Activated CD4-positive, alpha-beta T cell treated with anti-CD3 and anti-CD28 coated beads for 36 hours (primary cell): ENCODE measurements around the gene SLC50A1. TPM values are rescaled to one million over a fixed set of nuclear protein-coding genes. Genes with fewer than 3 reads are reported as not detected.

Experiments used
- ATAC-seq: fragments of 200-7000 bp; cut with Tn5 transposase; one replicate; pipeline ENCODE4 v1.10.0; 2021; ENCODE audit warnings: mild to moderate bottlenecking, moderate library complexity
- CTCF ChIA-PET: fragments of 350-600 bp; sonication (Branson Sonifier 250); formaldehyde crosslinking; loops from one replicate; lab custom pipeline; 2021; ENCODE audit warnings: antibody characterized with exemption; lab: Charles Lee
- POLR2A ChIA-PET: fragments of 350-600 bp; sonication (Branson Sonifier 250); formaldehyde crosslinking; loops from one replicate; lab custom pipeline; 2021; ENCODE audit warnings: antibody characterized with exemption, inconsistent platforms; lab: Charles Lee
- DNase-seq: peaks from one replicate; pipeline ENCODE4 v3.0.0-alpha.2; 2020
- H3K27ac Mint-ChIP-seq: one replicate; pipeline ENCODE4 v1.8.0; 2021; ENCODE audit warnings: mixed read lengths
- H3K27me3 Mint-ChIP-seq: one replicate; pipeline ENCODE4 v1.8.0; 2021; ENCODE audit warnings: mixed read lengths
- H3K36me3 Mint-ChIP-seq: one replicate; pipeline ENCODE4 v1.8.0; 2021; ENCODE audit warnings: low read depth, mixed read lengths
- H3K4me1 Mint-ChIP-seq: one replicate; pipeline ENCODE4 v1.8.0; 2021; ENCODE audit warnings: mixed read lengths
- H3K4me3 Mint-ChIP-seq: one replicate; pipeline ENCODE4 v1.8.0; 2021; ENCODE audit warnings: mild to moderate bottlenecking, moderate library complexity, mixed read lengths
- H3K9me3 Mint-ChIP-seq: one replicate; pipeline ENCODE4 v1.8.0; 2021; ENCODE audit warnings: low read depth, mixed read lengths
- intact Hi-C, 2 experiments: fragments of 100-400 bp; cut with DNase I in 1 of 2; cut with micrococcal nuclease in 1 of 2; formaldehyde crosslinking; loops; one replicate each; pipeline versions ENCODE4 v1.14.2 to v1.15.1; 2022 to 2024; cut with DNase I, micrococcal nuclease
- total RNA-seq, 2 experiments: library from RNA; stranded (reverse); gene quantifications; one replicate each; pipeline ENCODE4 v1.2.3, GENCODE V29; 2021

Gene SLC50A1
- total RNA-seq, 2 experiments from 2014 or later = 50.2 to 58.0 TPM

GRCh38 chr1:155170806-155171205, 35.2 kb downstream of the SLC50A1 start:
- Mint-ChIP-seq H3K36me3 (peaks cover 28% of the 10 kb centered on the region), H3K27ac (no peak overlapping the region)

DNA sequence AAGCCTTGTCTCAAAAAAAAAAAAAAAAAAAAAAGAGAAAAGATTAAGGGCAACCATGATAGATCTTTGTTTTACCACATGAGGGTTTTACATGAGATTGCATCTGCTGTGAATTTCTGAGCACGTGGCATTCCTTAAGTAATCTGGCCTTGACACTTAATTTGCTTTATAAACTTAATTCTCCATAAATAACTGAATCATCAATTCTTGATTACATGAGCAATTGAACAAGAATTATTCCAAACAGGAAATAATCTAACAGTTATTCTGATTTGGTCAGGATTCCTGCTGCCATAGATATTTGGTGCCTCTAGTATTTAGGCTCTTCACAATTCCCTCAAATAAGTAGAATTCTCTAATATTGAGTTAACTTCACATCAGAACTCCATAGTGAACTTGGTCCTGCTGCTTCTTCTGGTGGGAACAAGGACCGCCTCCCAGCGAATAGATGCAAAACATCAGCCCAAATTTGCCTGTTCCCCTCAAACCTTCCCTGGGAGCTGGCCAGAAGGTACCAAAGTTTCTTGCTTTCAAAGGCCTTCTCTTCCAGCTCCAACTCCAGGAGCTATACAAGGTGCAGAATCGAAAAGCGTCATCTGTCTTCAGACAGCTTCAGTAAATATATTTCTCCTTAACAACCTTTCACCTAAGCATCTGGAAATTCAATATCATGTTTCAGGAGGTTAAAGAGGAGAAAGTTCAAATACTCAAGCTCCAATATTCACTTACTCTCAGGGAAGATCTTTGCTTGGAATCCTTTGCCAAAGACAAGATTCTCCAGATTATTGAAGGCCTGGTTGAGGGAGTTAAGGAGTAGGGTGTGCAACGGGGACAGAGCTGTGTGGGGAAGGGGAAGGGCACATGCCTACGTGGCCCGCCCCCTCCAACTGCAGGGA, 36.4 kb downstream of the SLC50A1 start:
- peak overlapping the region; percentile 96 for H3K27ac Mint-ChIP-seq
- no peaks in the 10 kb centered on the region for H3K27me3 Mint-ChIP-seq
- intact Hi-C loops = loop anchor here (2.0 to 5.0 kb wide), 5 partner anchors 31 to 190 kb away; partner anchors contain the start of genes ADAM15 (in 1 of the 2), DPM3 (in 1 of the 2), FLAD1 (in 1 of the 2) and ZBTB7B (in 1 of the 2)
- peak overlapping the region; percentile 98 for H3K4me3 Mint-ChIP-seq
- ChIA-PET POLR2A (interaction anchor here (0.7 to 2.1 kb wide), 6 partner anchors 9 to 1099 kb away, joined by 3 to 17 read pairs (median 4); partner anchors contain the start of genes ADAM15, CLK2 and SLC50A1), CTCF (interaction anchor here (0.7 to 6.6 kb wide), 33 partner anchors 11 to 996 kb away, joined by 3 to 75 read pairs (median 6); partner anchors contain the start of genes ADAM15, DPM3, MTX1 and PMVK)
- peaks cover 33% of the 10 kb centered on the region for H3K36me3 Mint-ChIP-seq
- peaks cover 59% of the 10 kb centered on the region for H3K4me1 Mint-ChIP-seq
- DNase-seq (no peak), ATAC-seq (peak; percentile 27)
- no peaks in the 10 kb centered on the region for H3K9me3 Mint-ChIP-seq

More at GRCh38 chr1:155170806-155171205, 35.2 kb downstream of the SLC50A1 start:
- no peaks in the 10 kb centered on the region for H3K27me3 Mint-ChIP-seq
- no peaks in the 10 kb centered on the region for H3K9me3 Mint-ChIP-seq
- intact Hi-C loops = loop anchor here in 1 of 2 experiments (5.0 kb wide), 2 partner anchors 169 to 189 kb away; partner anchors contain the start of genes FLAD1 and ZBTB7B
- ChIA-PET POLR2A (interaction anchor here (0.6 kb wide), 1 partner anchor 24 kb away, joined by 3 read pairs; no protein-coding TSS in a partner anchor), CTCF (interaction anchor here (0.7 to 5.4 kb wide), 4 partner anchors 36 to 86 kb away, joined by 3 to 64 read pairs (median 4); no protein-coding TSS in a partner anchor)
- peaks cover 51% of the 10 kb centered on the region for H3K4me1 Mint-ChIP-seq
- H3K4me3 Mint-ChIP-seq = no peak overlapping the region
- DNase-seq (no peak), ATAC-seq (no peak)

- CTCF ChIA-PET = interaction anchor here (0.6 to 6.6 kb wide), 51 partner anchors 10 to 997 kb away, joined by 3 to 75 read pairs (median 5); partner anchors contain the start of genes ADAM15, DPM3, MTX1 and PMVK
- intact Hi-C loops = loop anchor here (1.0 to 5.0 kb wide), 11 partner anchors 21 to 191 kb away; partner anchors contain the start of genes DPM3 (in 2 of the 2), ADAM15 (in 1 of the 2), EFNA4 (in 1 of the 2) and FLAD1 (in 1 of the 2)
- Mint-ChIP-seq H3K36me3 (peaks cover 35% of the 10 kb centered on the region), H3K4me3 (peak within 1 kb of the TSS; percentile 98), H3K9me3 (no peaks in the 10 kb centered on the region), H3K27ac (peak within 1 kb of the TSS; percentile 96), H3K4me1 (peaks cover 52% of the 10 kb centered on the region), H3K27me3 (no peaks in the 10 kb centered on the region)
- ATAC-seq (peak; percentile 83), DNase-seq (peak; percentile 97)
- POLR2A ChIA-PET = interaction anchor here (0.6 to 2.1 kb wide), 9 partner anchors 10 to 1099 kb away, joined by 3 to 17 read pairs (median 4); partner anchors contain the start of genes ADAM15, ASH1L, CLK2 and MTX1
Measured at GRCh38 chr1:155172732-155173477, 37.3 kb downstream of the SLC50A1 start, which contains the start of gene KRTCAP2. KRTCAP2 (minus strand) TSS chr1:155173304; CDS start chr1:155173224, 80 bp downstream.

DNA sequence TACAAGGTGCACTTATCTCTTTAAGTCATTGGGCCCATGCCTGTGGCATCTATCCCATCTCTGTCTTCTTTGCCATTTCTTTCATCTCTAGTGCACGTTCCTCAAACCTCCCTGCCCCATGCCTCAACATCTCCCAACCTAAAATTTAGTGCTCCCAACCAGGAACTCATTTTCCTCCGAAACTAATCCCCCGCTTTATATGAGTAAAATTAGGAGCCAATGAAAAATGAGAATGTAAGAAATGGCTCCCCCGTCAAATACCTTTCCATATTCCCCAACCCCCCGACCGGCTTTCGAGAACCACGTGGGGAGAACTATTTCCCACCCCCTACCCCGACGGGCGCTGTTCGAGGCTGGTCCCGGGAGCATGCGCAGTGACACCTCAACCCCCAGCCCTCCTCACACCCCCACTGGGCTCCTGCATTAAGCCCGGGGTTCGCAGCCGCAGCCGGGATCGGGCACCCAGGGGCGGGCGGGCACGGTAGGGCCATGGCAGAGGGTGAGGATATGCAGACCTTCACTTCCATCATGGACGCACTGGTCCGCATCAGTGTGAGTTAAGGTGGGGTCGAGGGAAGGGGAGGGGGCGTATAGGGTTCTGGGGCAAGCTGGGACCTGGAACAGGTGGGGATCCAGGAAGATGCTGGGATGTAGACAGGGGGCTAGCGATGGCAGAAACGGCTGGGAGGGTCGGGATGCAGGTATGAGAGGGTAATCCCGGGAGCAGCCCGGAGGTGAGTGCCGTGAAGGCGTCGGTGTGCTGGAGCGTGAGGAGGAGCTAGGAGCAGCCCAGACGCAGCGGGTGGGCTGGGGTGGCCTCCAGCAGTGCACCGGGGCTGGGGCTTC, 38.0 kb downstream of the SLC50A1 start, which contains the start of gene TRIM46:
Gene TRIM46, plus strand, starts transcription at position 372 of the 846 bp plus-strand sequence. Its CDS starts 118 bp downstream, at position 490.
- CTCF ChIA-PET = interaction anchor here (0.7 to 6.6 kb wide), 39 partner anchors 11 to 766 kb away, joined by 3 to 75 read pairs (median 6); partner anchors contain the start of genes ADAM15, DPM3, EFNA3 and SLC50A1
- peaks cover 49% of the 10 kb centered on the region for H3K4me1 Mint-ChIP-seq
- POLR2A ChIA-PET = interaction anchor here (0.6 to 2.1 kb wide), 4 partner anchors 20 to 999 kb away, joined by 3 to 17 read pairs (median 5); partner anchors contain the start of genes ASH1L and MTX1

DNA sequence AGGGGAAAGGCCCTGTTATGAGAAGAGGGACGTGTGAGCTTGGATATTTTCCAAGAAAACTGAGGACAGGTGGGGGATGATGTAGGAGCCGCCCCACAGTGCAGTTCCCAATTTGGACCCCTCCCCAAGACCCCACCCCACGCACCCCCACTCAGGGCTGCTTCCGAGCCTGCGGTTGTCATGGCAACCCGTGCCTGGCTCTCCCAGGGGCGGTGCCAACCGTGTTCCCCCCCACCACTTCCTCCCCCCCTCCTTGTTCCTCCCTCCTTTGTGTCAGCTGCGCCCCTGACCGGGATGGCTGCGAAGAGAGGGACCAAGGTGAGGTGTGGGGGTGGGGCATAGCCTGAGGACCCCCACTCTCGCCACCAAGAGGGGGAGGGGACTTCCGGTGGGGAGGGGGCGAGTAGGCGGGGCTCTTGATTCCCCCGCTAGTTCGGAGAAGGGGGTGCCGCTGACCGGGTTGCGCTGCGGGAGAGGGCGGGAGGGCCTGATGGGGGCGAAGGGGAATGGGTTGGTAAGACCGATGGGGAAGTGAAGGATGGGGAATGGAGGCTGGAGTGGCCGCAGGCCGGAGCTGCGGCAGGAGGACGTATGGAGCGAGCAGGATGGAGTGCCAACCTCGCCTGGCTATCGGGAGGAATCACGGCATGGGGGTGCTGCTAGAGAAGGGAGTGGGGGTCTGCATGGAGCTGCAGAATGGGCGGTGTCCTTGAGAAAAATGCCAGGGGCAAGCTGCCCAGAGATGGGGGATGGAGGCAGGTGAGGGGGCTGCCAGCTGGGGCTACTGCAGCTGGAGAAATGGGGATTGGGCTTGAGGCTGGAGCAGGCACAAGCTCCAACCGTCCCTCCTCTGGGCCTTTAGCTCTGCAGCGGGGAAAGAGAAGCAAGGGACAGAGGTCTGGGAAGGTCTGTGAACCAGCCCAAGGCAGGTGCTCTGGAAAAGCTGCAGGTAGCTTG, 39.0 kb downstream of the SLC50A1 start:
- peaks cover 49% of the 10 kb centered on the region for H3K4me1 Mint-ChIP-seq
- DNase-seq = peak; percentile 73
- no peaks in the 10 kb centered on the region for H3K9me3 Mint-ChIP-seq
- POLR2A ChIA-PET = interaction anchor here (0.6 to 2.1 kb wide), 4 partner anchors 19 to 325 kb away, joined by 3 to 17 read pairs (median 5); partner anchors contain the start of gene DPM3
- CTCF ChIA-PET = interaction anchor here (0.6 to 6.6 kb wide), 13 partner anchors 10 to 755 kb away, joined by 3 to 75 read pairs (median 5); partner anchors contain the start of genes ADAM15, EFNA3 and SLC50A1
- no peak for ATAC-seq
- intact Hi-C loops = loop anchor here in 1 of 2 experiments (5.0 kb wide), 2 partner anchors 172 to 192 kb away; partner anchors contain the start of genes FLAD1 and ZBTB7B
- peak overlapping the region; percentile 96 for H3K27ac Mint-ChIP-seq
- H3K4me3 Mint-ChIP-seq = peak overlapping the region; percentile 98
- no peaks in the 10 kb centered on the region for H3K27me3 Mint-ChIP-seq
- peaks cover 35% of the 10 kb centered on the region for H3K36me3 Mint-ChIP-seq

More for the DNA sequence above, 38.0 kb downstream of the SLC50A1 start, which contains the start of gene TRIM46:
- H3K27ac Mint-ChIP-seq = peak within 1 kb of the TSS; percentile 96
- no peaks in the 10 kb centered on the region for H3K27me3 Mint-ChIP-seq
- peak within 1 kb of the TSS; percentile 98 for H3K4me3 Mint-ChIP-seq
- peaks cover 34% of the 10 kb centered on the region for H3K36me3 Mint-ChIP-seq
- intact Hi-C loops = loop anchor here (1.0 to 5.0 kb wide), 11 partner anchors 21 to 191 kb away; partner anchors contain the start of genes DPM3 (in 2 of the 2), ADAM15 (in 1 of the 2), EFNA4 (in 1 of the 2) and FLAD1 (in 1 of the 2)
- ATAC-seq (peak; percentile 54), DNase-seq (peak; percentile 84)
- no peaks in the 10 kb centered on the region for H3K9me3 Mint-ChIP-seq

GRCh38 chr1:155175281-155175926, 39.8 kb downstream of the SLC50A1 start:
- Mint-ChIP-seq H3K4me3 (peak overlapping the region; percentile 98), H3K9me3 (no peaks in the 10 kb centered on the region), H3K4me1 (peaks cover 49% of the 10 kb centered on the region), H3K27me3 (no peaks in the 10 kb centered on the region), H3K27ac (no peak overlapping the region), H3K36me3 (peaks cover 33% of the 10 kb centered on the region)
- no peak for ATAC-seq
- ChIA-PET CTCF (interaction anchor here (0.6 to 6.6 kb wide), 16 partner anchors 11 to 756 kb away, joined by 3 to 75 read pairs (median 4); partner anchors contain the start of genes EFNA3 and SLC50A1), POLR2A (interaction anchor here (0.6 to 1.7 kb wide), 5 partner anchors 18 to 324 kb away, joined by 3 to 6 read pairs (median 3); partner anchors contain the start of genes DPM3 and ENTREP3)
- intact Hi-C loops = no loop called here
- DNase-seq = no peak

- DNase-seq (peak; percentile 65), ATAC-seq (no peak)
- CTCF ChIA-PET = interaction anchor here (0.6 to 6.6 kb wide), 12 partner anchors 13 to 165 kb away, joined by 3 to 75 read pairs (median 5); partner anchors contain the start of gene SLC50A1
- H3K4me3 Mint-ChIP-seq = peak overlapping the region; percentile 98
- H3K27me3 Mint-ChIP-seq = no peaks in the 10 kb centered on the region
- H3K27ac Mint-ChIP-seq = no peak overlapping the region
- peaks cover 32% of the 10 kb centered on the region for H3K36me3 Mint-ChIP-seq
- POLR2A ChIA-PET = interaction anchor here (0.6 to 1.7 kb wide), 3 partner anchors 18 to 79 kb away, joined by 3 to 6 read pairs (median 3); partner anchors contain the start of gene ENTREP3
- no peaks in the 10 kb centered on the region for H3K9me3 Mint-ChIP-seq
- intact Hi-C loops = loop anchor here (1.0 to 2.0 kb wide), 3 partner anchors 17 to 50 kb away; no protein-coding TSS in a partner anchor
- peaks cover 48% of the 10 kb centered on the region for H3K4me1 Mint-ChIP-seq
Measured at GRCh38 chr1:155175927-155176371, 40.3 kb downstream of the SLC50A1 start.
